GM12878 (cell line): ENCODE data around the gene LEMD2.

Source experiments
- EP300 ChIP-seq, 2 experiments: fragments of 150-350 bp in 1 of 2; IDR thresholded peaks; 2 replicates each; pipeline ENCODE4 v1.6.1; 2011 to 2012; ENCODE audit warnings: low read depth in 2 of 2, low read length in 2 of 2, borderline replicate concordance in 1 of 2, improper control_type of control experiment in 1 of 2, inconsistent platforms in 1 of 2; ENCODE audit not compliant: control insufficient read depth in 1 of 2
- TF ChIP-seq, protein P1 (sequence below): IDR thresholded peaks from 2 replicates; pipeline ENCODE4 v1.6.1; 2012; ENCODE audit warnings: low read depth, low read length, improper control_type of control experiment

GRCh38 chr6:33770124-33770832 lies 18.7 kb downstream of the LEMD2 start:
- TF ChIP-seq, protein P1, sequence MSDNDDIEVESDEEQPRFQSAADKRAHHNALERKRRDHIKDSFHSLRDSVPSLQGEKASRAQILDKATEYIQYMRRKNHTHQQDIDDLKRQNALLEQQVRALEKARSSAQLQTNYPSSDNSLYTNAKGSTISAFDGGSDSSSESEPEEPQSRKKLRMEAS: no peak
- TF ChIP-seq EP300 (IDR thresholded peaks at IDR 0.05; ENCODE audit: borderline replicate concordance in 1 of 2, control insufficient read depth in 1 of 2, low read depth in 2 of 2, low read length in 2 of 2): no peak
